Left ventricle myocardium inferior (tissue), 1 donor: ENCODE measurements around the gene EVL. TPM values are rescaled to one million over a fixed set of nuclear protein-coding genes. Genes with fewer than 3 reads are reported as not detected.

Source experiments
- DNase-seq: peaks from one replicate; pipeline ENCODE4 v3.0.0-alpha.2; 2020
- H3K27ac ChIP-seq: fragments of 200-600 bp; replicated peaks from 2 replicates; pipeline ENCODE4 v1.8.0; 2021
- H3K27me3 ChIP-seq: fragments of 200-600 bp; 2 replicates; pipeline ENCODE4 v1.8.0; 2021; ENCODE audit warnings: low read depth
- H3K36me3 ChIP-seq: fragments of 200-600 bp; 2 replicates; pipeline ENCODE4 v1.8.0; 2021
- H3K4me1 ChIP-seq: fragments of 200-600 bp; 2 replicates; pipeline ENCODE4 v1.8.0; 2021
- H3K4me3 ChIP-seq: fragments of 200-600 bp; 2 replicates; pipeline ENCODE4 v1.8.0; 2021; ENCODE audit warnings: mild to moderate bottlenecking, moderate library complexity
- H3K9me3 ChIP-seq: fragments of 200-600 bp; replicated peaks from 2 replicates; pipeline ENCODE4 v1.8.0; 2021
- intact Hi-C: fragments of 100-400 bp; cut with micrococcal nuclease; formaldehyde crosslinking; loops from one replicate; pipeline ENCODE4 v1.11.0; 2022
- total RNA-seq: library from RNA; stranded (reverse); fragmentation: NEBNext Ultra II Directional; extraction: Animal tissue kit (Norgen Biotek cat#: 25700); gene quantifications from one replicate; pipeline ENCODE4 v1.2.1, GENCODE V29; 2021
- TF ChIP-seq, protein P1 (sequence below): fragments of 200-600 bp; IDR thresholded peaks from 2 replicates; pipeline ENCODE4 v1.8.0; 2021; ENCODE audit warnings: antibody characterized with exemption, mild to moderate bottlenecking, borderline replicate concordance
- donor health status: DM: no; HTN: yes; CAD: no; lungs with severe emphysema.

Gene EVL
- total RNA-seq, 1 donor from 2014 or later, result 39.7 TPM

DNA sequence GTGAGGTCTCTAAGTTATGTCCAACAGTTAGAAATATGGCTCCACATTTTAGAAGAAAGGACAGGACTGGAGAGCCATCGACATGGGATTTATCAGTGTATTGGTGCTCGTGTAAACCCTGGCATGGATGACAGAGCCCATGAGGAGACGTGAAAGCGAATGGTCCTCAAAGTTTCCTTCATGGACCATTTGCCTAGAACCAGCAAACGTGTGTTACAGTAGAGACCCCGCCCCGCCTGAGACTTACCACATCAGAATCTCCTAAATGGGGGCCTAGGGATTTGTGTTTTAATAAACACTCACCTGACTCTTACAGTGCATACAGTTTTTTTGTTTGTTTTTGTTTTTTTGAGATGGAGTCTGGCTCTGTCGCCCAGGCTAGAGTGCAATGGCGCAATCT, 12.2 kb downstream of the EVL start:
- TF ChIP-seq, protein P1, sequence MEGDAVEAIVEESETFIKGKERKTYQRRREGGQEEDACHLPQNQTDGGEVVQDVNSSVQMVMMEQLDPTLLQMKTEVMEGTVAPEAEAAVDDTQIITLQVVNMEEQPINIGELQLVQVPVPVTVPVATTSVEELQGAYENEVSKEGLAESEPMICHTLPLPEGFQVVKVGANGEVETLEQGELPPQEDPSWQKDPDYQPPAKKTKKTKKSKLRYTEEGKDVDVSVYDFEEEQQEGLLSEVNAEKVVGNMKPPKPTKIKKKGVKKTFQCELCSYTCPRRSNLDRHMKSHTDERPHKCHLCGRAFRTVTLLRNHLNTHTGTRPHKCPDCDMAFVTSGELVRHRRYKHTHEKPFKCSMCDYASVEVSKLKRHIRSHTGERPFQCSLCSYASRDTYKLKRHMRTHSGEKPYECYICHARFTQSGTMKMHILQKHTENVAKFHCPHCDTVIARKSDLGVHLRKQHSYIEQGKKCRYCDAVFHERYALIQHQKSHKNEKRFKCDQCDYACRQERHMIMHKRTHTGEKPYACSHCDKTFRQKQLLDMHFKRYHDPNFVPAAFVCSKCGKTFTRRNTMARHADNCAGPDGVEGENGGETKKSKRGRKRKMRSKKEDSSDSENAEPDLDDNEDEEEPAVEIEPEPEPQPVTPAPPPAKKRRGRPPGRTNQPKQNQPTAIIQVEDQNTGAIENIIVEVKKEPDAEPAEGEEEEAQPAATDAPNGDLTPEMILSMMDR, result no peak
- no peaks in the 10 kb centered on the region for H3K9me3 ChIP-seq

DNA sequence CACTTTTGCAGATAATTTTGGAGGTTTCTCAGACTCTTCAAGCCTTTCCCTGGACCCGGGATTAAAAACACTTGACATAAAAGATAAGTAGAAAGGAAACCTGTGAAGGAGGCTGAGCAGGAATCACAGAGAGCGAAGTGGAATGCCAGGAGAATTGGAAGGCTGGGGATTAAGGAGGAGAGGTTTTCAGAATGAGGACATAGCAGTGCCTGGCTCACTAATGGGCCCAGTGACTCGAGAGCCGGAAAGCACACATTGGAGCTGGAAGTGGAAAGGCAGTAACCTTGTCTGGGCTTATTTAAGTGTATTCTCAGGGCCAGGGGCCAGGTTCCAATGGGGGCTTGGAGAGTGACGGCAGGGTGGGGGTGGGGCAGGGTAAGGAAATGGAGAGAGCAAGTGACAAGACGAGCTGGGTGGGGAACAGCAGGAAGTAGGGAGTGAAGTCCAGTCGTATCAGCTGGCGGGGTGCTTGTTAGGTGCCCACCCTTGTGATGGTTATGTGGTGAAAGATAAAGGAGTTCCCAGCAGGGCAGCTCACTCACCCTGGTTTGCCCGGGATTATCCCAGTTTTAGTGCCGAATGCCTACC, 13.1 kb downstream of the EVL start:
- no peak overlapping the region for H3K4me3 ChIP-seq
- no peak for DNase-seq
- H3K36me3 ChIP-seq, result no peaks in the 10 kb centered on the region
- peak overlapping the region; percentile 48 for H3K27ac ChIP-seq
- no peaks in the 10 kb centered on the region for H3K27me3 ChIP-seq
- no peaks in the 10 kb centered on the region for H3K9me3 ChIP-seq
- intact Hi-C loops, result no loop called here
- TF ChIP-seq, protein P1, result no peak
- peaks cover 40% of the 10 kb centered on the region for H3K4me1 ChIP-seq

More for the DNA sequence above, 12.2 kb downstream of the EVL start:
- Histone ChIP-seq H3K36me3 (no peaks in the 10 kb centered on the region), H3K27me3 (no peaks in the 10 kb centered on the region), H3K4me3 (no peak overlapping the region), H3K4me1 (peaks cover 40% of the 10 kb centered on the region), H3K27ac (no peak overlapping the region)
- intact Hi-C loops, result no loop called here
- no peak for DNase-seq

DNA sequence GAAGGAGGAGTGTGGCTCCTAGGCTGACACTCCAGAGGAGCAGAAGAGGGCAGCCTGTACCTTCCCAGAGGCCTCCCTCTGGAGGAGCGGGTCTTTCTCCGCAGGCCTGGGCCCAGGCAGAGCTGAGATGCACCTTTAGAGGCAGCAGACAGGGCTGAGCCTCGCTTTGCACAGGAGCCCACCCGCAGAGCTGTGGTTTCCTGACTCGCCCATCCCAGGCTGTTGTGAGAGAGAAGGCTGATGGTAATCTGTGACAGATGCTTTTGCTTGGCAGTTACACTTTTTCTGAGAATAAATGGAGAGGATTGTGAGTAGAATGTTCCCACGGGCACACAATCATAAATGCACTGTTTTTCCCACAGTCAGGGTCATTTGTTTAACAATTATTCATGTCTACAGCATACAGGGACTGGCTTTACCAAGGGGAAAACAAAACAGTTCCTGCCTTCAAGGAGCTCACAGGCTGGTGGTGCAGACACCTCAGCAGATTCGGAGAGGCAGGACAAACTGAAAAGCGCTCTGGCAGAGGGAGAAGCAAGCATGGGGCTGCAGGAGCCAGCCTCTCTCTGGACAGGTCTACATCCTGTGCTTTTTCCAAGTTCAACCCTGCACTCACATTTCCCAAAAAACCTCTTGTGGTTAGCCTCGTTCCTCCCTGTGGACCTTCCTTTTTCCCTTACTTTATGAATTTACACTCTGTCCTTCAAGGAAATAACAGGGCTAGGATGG, 13.9 kb downstream of the EVL start:
- H3K4me1 ChIP-seq, result peaks cover 37% of the 10 kb centered on the region

DNA sequence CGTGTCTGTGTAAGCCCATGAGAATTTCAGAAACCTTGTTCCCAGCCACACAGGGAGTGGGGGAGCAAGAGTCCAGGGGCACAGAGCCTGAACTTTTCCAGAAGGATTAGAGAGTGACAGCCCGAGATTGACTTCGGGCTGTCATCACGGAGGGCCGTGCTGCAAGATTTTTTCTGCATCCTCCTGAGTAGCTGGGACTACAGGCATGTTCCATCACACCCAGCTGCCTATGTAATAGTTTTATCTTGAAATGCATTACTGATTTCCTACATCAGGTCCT, 14.4 kb downstream of the EVL start:
- Histone ChIP-seq H3K9me3 (no peaks in the 10 kb centered on the region), H3K4me3 (no peak overlapping the region), H3K4me1 (peaks cover 35% of the 10 kb centered on the region), H3K27me3 (no peaks in the 10 kb centered on the region), H3K36me3 (peaks cover 1% of the 10 kb centered on the region), H3K27ac (peak overlapping the region; percentile 48)
- intact Hi-C loops, result no loop called here
- TF ChIP-seq, protein P1, result no peak
- DNase-seq, result no peak

More for the DNA sequence above, 13.9 kb downstream of the EVL start:
- Histone ChIP-seq H3K9me3 (no peaks in the 10 kb centered on the region), H3K36me3 (no peaks in the 10 kb centered on the region), H3K27me3 (no peaks in the 10 kb centered on the region), H3K4me3 (no peak overlapping the region), H3K27ac (peak overlapping the region; percentile 48)
- intact Hi-C loops, result no loop called here
- no peak for DNase-seq
- TF ChIP-seq, protein P1, result no peak

DNA sequence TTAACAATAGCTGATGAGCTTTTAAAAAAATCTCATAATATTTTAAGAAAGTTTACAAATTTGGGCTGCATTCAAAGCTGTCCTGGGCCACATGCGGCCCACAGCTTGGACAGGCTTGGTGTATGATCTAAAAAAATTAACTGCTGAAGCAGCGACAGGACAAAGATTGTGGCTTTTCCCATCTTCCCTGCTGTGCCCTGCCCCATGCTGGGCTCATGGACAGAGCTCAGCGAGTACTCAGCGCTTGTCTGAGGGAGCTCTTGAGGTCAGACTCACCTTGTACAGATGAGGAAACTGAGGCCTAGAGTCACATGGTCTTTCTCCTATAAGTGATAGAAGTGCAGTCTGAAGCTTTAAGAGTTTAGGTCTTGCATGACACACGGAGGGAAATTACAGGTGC, 15.0 kb downstream of the EVL start:
- Histone ChIP-seq H3K4me3 (no peak overlapping the region), H3K4me1 (peaks cover 31% of the 10 kb centered on the region), H3K27me3 (no peaks in the 10 kb centered on the region), H3K9me3 (no peaks in the 10 kb centered on the region), H3K27ac (peak overlapping the region; percentile 21), H3K36me3 (peaks cover 7% of the 10 kb centered on the region)
- TF ChIP-seq, protein P1, result no peak
- intact Hi-C loops, result no loop called here
- DNase-seq, result no peak
